Colonic mucosa (tissue), 4 donors: ENCODE measurements around the gene EPB41L4A. TPM values are rescaled to one million over a fixed set of nuclear protein-coding genes. Genes with fewer than 3 reads are reported as not detected.

Source experiments
- DNase-seq: peaks from one replicate; pipeline ENCODE4 v3.0.0-alpha.2; 2020
- H3K27ac ChIP-seq: fragments of 200-600 bp; one replicate; pipeline ENCODE4 v1.8.0; 2021
- H3K27me3 ChIP-seq: fragments of 200-600 bp; one replicate; pipeline ENCODE4 v1.8.0; 2021
- H3K36me3 ChIP-seq: fragments of 200-600 bp; one replicate; pipeline ENCODE4 v1.8.0; 2021
- H3K4me1 ChIP-seq: fragments of 200-600 bp; one replicate; pipeline ENCODE4 v1.8.0; 2021; ENCODE audit warnings: mild to moderate bottlenecking
- H3K4me3 ChIP-seq: fragments of 200-600 bp; one replicate; pipeline ENCODE4 v1.8.0; 2021
- H3K9ac ChIP-seq, 2 donors: one replicate each; pipeline ENCODE4 v1.7.0; 2013; ENCODE audit warnings: control low read depth in 2 of 2, low read depth in 2 of 2, low read length in 2 of 2
- H3K9me3 ChIP-seq: fragments of 200-600 bp; one replicate; pipeline ENCODE4 v1.8.0; 2021
- intact Hi-C: fragments of 100-400 bp; cut with DNase I; formaldehyde crosslinking; loops from one replicate; pipeline ENCODE4 v1.14.1; 2022
- total RNA-seq, 2 donors: library from RNA; stranded (reverse); fragmentation: NEBNext Ultra II Directional in 1 of 2; extraction: Animal tissue kit (Norgen Biotek cat#: 25700) in 1 of 2; gene quantifications; one replicate each; pipeline ENCODE4 v1.2.1, GENCODE V29; 2021
- TF ChIP-seq, protein P1 (sequence below): fragments of 200-600 bp; IDR thresholded peaks from one replicate; pipeline ENCODE4 v1.8.0; 2022; ENCODE audit warnings: antibody characterized with exemption, mild to moderate bottlenecking
- donor health status: healthy.
- donor health status: DM: no; HTN: no; CAD: no.
- donor health status: DM: no; HTN: no; CAD: no.

The EPB41L4A gene
- total RNA-seq, 2 donors from 2014 or later, result 10.1 to 18.0 TPM

DNA sequence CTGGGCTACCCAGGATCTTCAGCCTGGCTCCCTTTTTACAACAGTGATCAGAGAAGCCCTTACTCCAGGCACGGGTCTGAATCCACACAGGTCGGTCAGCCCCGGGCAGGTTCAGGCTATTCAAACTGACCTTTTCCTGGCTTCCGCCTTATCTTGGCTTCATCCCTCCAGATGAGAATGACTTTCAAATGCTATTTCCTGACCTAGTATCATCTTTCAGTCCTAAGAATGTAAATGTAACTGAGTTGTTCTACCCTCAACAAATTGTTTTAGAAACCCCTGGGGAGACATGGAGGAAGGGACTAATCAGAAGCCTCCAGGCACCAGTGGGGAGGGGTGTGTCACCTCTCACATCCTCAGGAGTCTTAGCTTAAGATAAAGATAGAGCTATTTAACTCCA, 213.2 kb downstream of the EPB41L4A start:
- Histone ChIP-seq H3K4me1 (no peaks in the 10 kb centered on the region), H3K27me3 (no peaks in the 10 kb centered on the region), H3K9ac (no peak overlapping the region), H3K36me3 (no peaks in the 10 kb centered on the region), H3K27ac (no peak overlapping the region), H3K9me3 (no peaks in the 10 kb centered on the region), H3K4me3 (no peak overlapping the region)
- DNase-seq, result no peak
- intact Hi-C loops, result no loop called here
- TF ChIP-seq, protein P1, sequence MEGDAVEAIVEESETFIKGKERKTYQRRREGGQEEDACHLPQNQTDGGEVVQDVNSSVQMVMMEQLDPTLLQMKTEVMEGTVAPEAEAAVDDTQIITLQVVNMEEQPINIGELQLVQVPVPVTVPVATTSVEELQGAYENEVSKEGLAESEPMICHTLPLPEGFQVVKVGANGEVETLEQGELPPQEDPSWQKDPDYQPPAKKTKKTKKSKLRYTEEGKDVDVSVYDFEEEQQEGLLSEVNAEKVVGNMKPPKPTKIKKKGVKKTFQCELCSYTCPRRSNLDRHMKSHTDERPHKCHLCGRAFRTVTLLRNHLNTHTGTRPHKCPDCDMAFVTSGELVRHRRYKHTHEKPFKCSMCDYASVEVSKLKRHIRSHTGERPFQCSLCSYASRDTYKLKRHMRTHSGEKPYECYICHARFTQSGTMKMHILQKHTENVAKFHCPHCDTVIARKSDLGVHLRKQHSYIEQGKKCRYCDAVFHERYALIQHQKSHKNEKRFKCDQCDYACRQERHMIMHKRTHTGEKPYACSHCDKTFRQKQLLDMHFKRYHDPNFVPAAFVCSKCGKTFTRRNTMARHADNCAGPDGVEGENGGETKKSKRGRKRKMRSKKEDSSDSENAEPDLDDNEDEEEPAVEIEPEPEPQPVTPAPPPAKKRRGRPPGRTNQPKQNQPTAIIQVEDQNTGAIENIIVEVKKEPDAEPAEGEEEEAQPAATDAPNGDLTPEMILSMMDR, result no peak

GRCh38 chr5:112203229-112203628, 215.8 kb downstream of the EPB41L4A start:
- no peak overlapping the region for H3K9ac ChIP-seq
- no peak overlapping the region for H3K4me3 ChIP-seq
- H3K27ac ChIP-seq, result no peak overlapping the region
- no peaks in the 10 kb centered on the region for H3K27me3 ChIP-seq
- intact Hi-C loops, result no loop called here
- TF ChIP-seq, protein P1, result no peak
- no peaks in the 10 kb centered on the region for H3K4me1 ChIP-seq
- no peaks in the 10 kb centered on the region for H3K36me3 ChIP-seq
- no peak for DNase-seq
- H3K9me3 ChIP-seq, result no peaks in the 10 kb centered on the region

DNA sequence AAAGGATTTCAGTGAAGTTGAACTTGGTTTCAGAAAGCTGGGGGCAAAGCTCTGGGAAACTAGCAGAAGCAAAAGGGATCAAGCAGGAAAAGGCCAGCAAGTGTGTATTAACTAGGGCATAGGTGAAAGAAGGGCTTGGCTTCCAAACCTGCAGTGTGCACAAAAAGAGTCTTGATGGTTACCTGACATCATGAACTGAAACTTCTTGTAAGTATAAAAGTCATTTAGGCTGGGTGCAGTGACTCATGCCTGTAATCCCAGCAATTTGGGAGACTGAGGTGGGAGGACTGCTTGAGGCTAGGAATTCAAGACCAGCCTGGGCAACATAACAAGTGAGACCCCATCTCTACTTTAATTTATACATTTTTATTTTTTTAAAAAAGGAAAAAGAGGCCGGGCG, 216.4 kb downstream of the EPB41L4A start:
- no peaks in the 10 kb centered on the region for H3K27me3 ChIP-seq
- H3K36me3 ChIP-seq, result no peaks in the 10 kb centered on the region
- no peak overlapping the region for H3K9ac ChIP-seq
- H3K4me1 ChIP-seq, result no peaks in the 10 kb centered on the region
- intact Hi-C loops, result no loop called here
- no peak overlapping the region for H3K4me3 ChIP-seq
- no peaks in the 10 kb centered on the region for H3K9me3 ChIP-seq
- TF ChIP-seq, protein P1, result no peak
- DNase-seq, result no peak
- no peak overlapping the region for H3K27ac ChIP-seq

DNA sequence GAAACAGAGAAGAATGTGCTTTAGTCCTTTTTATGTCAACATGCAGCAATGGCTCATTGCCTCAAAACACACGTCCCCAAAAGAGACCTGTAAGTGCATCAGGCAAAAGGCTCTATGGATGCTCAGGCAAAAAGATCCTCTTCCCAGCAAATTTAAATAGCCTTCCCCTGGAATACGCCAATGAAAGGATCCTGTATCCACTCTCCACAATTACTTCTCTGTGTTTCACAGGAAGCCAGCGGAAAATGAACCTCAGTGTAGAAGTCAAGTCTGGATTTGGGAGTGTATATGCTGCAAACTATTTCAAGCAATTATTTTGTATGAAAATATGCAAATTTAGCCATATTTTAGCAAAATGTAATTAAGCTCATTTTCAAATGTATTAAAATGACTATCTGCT, 217.9 kb downstream of the EPB41L4A start:
- TF ChIP-seq, protein P1, result no peak

GRCh38 chr5:112200131-112200530, 218.9 kb downstream of the EPB41L4A start:
- Histone ChIP-seq H3K27ac (no peak overlapping the region), H3K4me1 (no peaks in the 10 kb centered on the region), H3K36me3 (no peaks in the 10 kb centered on the region), H3K9me3 (no peaks in the 10 kb centered on the region), H3K4me3 (no peak overlapping the region), H3K27me3 (no peaks in the 10 kb centered on the region), H3K9ac (no peak overlapping the region)
- TF ChIP-seq, protein P1, result no peak
- DNase-seq, result no peak
- intact Hi-C loops, result no loop called here

More for the DNA sequence above, 217.9 kb downstream of the EPB41L4A start:
- no peak overlapping the region for H3K9ac ChIP-seq
- no peak overlapping the region for H3K4me3 ChIP-seq
- H3K27ac ChIP-seq, result no peak overlapping the region
- no peaks in the 10 kb centered on the region for H3K27me3 ChIP-seq
- no peaks in the 10 kb centered on the region for H3K4me1 ChIP-seq
- intact Hi-C loops, result no loop called here
- H3K36me3 ChIP-seq, result no peaks in the 10 kb centered on the region
- H3K9me3 ChIP-seq, result no peaks in the 10 kb centered on the region
- no peak for DNase-seq

DNA sequence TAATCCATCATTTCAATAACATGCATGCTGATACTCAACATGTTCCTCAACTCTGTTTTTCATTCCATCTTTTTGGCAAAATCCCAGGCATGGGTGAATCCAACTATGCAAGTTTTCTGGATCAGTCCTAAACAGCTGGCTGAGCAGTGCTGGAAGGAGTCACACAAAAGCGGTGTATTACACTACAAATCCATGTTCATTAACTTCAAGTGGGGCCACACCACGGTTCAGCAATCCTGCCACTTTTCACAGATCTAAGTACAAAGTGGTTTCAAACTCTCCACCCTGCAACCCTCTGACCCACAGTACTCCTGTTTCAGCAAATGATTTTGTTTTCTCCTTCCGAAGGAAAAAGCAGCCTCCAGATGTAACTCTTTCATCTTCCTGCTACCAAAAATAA, 222.5 kb downstream of the EPB41L4A start:
- no peak for DNase-seq
- no peak overlapping the region for H3K27ac ChIP-seq
- no peaks in the 10 kb centered on the region for H3K27me3 ChIP-seq
- H3K4me1 ChIP-seq, result no peaks in the 10 kb centered on the region
- TF ChIP-seq, protein P1, result no peak
- no peaks in the 10 kb centered on the region for H3K36me3 ChIP-seq
- intact Hi-C loops, result no loop called here
- no peak overlapping the region for H3K4me3 ChIP-seq
- H3K9ac ChIP-seq, result no peak overlapping the region
- no peaks in the 10 kb centered on the region for H3K9me3 ChIP-seq
